ENCODE data around the gene MZT1. TPM values are rescaled to one million over a fixed set of nuclear protein-coding genes. Genes with fewer than 3 reads are reported as not detected.

The MZT1 gene, protein sequence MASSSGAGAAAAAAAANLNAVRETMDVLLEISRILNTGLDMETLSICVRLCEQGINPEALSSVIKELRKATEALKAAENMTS
- total RNA-seq = 10 to 100 TPM in 2 of 9 donors, 1 to 10 TPM in 7; 4.9 to 10.4 (median 8.1) TPM
- 10 to 100 TPM in 1 of 3 donors, 1 to 10 TPM in 2; 8.1 to 11.3 (median 8.3) TPM for polyA plus RNA-seq
- long read RNA-seq, donor 1, transcript MZT1-201 (3 exons, 2,299 nt) = major isoform, 20 of 20 reads
- long read RNA-seq, donor 1, partial matches to known transcripts = 0 of 20 reads
- long read RNA-seq, donor 1, other reads (novel, unspliced or antisense) = 0 of 20 reads
- long read RNA-seq, donor 2, transcript MZT1-201 (3 exons, 2,299 nt) = major isoform, 11 of 11 reads
- long read RNA-seq, donor 2, partial matches to known transcripts = 0 of 11 reads
- long read RNA-seq, donor 2, other reads (novel, unspliced or antisense) = 0 of 11 reads
- long read RNA-seq, donor 3, transcript MZT1-201 (3 exons, 2,299 nt) = major isoform, 15 of 15 reads
- long read RNA-seq, donor 3, partial matches to known transcripts = 0 of 15 reads
- long read RNA-seq, donor 3, other reads (novel, unspliced or antisense) = 0 of 15 reads
- long read RNA-seq, donor 4, transcript MZT1-201 (3 exons, 2,299 nt) = major isoform, 15 of 15 reads
- long read RNA-seq, donor 4, partial matches to known transcripts = 0 of 15 reads
- long read RNA-seq, donor 4, other reads (novel, unspliced or antisense) = 0 of 15 reads
- long read RNA-seq, donor 5, transcript MZT1-201 (3 exons, 2,299 nt) = major isoform, 25 of 29 reads
- long read RNA-seq, donor 5, partial matches to known transcripts = 4 of 29 reads
- long read RNA-seq, donor 5, other reads (novel, unspliced or antisense) = 0 of 29 reads
- long read RNA-seq, donor 6, transcript MZT1-201 (3 exons, 2,299 nt) = major isoform, 22 of 23 reads
- long read RNA-seq, donor 6, partial matches to known transcripts = 0 of 23 reads
- long read RNA-seq, donor 6, other reads (novel, unspliced or antisense) = 1 of 23 reads
- long read RNA-seq, donor 7, transcript MZT1-201 (3 exons, 2,299 nt) = major isoform, 8 of 8 reads
- long read RNA-seq, donor 7, partial matches to known transcripts = 0 of 8 reads
- long read RNA-seq, donor 7, other reads (novel, unspliced or antisense) = 0 of 8 reads
- long read RNA-seq, donor 8, transcript MZT1-201 (3 exons, 2,299 nt) = major isoform, 23 of 23 reads
- long read RNA-seq, donor 8, partial matches to known transcripts = 0 of 23 reads
- long read RNA-seq, donor 8, other reads (novel, unspliced or antisense) = 0 of 23 reads
- long read RNA-seq, donor 9, transcript MZT1-201 (3 exons, 2,299 nt) = major isoform, 22 of 22 reads
- long read RNA-seq, donor 9, partial matches to known transcripts = 0 of 22 reads
- long read RNA-seq, donor 9, other reads (novel, unspliced or antisense) = 0 of 22 reads
- long read RNA-seq, donor 10, transcript MZT1-201 (3 exons, 2,299 nt) = major isoform, 6 of 6 reads
- long read RNA-seq, donor 10, partial matches to known transcripts = 0 of 6 reads
- long read RNA-seq, donor 10, other reads (novel, unspliced or antisense) = 0 of 6 reads

DNA sequence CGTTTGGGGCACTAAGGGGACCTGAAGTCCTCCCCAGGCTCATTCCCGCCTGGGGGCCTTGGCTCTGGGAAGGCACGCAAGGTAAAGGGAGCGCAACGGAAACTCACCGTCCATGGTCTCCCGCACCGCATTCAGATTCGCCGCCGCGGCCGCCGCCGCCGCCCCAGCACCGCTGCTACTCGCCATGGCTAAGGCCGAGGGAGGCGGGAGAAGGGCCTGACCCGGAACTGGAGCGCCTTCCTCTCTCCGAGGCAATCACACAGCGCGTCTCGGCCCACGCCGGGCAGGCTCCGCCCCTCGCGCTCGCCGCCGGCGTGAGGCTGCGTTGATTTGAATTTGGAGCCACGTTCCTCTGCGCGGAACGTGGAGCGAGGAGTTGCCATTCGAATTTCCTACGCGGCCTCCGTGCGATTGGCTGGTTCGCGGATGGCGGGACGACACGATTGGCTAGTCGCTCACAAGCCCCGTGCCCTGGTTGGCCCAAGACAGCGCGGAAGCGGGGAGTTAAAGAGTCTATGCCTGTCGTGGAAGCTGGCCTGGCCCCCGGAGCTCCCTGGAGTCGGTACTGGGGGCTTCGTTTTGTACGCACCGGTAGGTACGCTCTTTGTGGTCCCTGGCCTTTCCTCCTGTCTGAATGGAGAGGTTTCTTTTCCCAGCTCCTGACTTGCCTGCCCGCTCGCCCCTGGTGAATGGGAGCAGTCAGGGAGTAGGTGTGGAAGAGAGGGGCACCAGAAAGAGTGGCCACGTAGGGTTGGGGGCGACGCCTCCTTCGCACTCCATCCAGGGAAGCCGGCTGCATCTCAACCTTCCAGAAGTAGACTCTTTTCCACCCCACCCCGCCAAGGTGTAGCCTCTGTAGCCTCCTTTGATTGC, at the start of gene MZT1, which contains the start of gene BORA:
TSS of gene MZT1 (minus strand) at position 213 of the 873 bp plus-strand sequence. CDS start at position 186, 27 bp downstream.
TSS of gene BORA (plus strand) at position 507 of the 873 bp plus-strand sequence. CDS start 1,018 bp downstream, outside the sequence.
- H3K4me3 ChIP-seq = peak within 1 kb of the TSS; percentile 58 to 92 (median 73)
- WGBS, 4 donors = 0 to 3% (median 1%) methylated on average over 8 to 71 of the region's 71 CpGs
- peak; percentile 95 to 98 (median 97) for DNase-seq
- peaks cover 0 to 34% of the 10 kb centered on the region in 2 donors for H3K4me1 ChIP-seq (replicated peaks in 1 of 2)
- TF ChIP-seq CTCF (IDR thresholded peaks at IDR 0.05) = no peak
- TF ChIP-seq POLR2A (IDR thresholded peaks at IDR 0.05) = peak; percentile 16 to 68
- H3K36me3 ChIP-seq (replicated peaks in 1 of 2) = no peaks in the 10 kb centered on the region
- H3K27ac ChIP-seq = peak within 1 kb of the TSS in 4 of 5 donors; percentile 47 to 89 (median 67)
- H3K9me3 ChIP-seq (replicated peaks in 1 of 3) = no peaks in the 10 kb centered on the region
- intact Hi-C loops (cut with DNase I) = no loop called here
- no peaks in the 10 kb centered on the region for H3K27me3 ChIP-seq

- Histone ChIP-seq H3K36me3 (replicated peaks in 1 of 2) (peaks cover 0 to 92% of the 10 kb centered on the region in 2 donors), H3K4me1 (replicated peaks in 1 of 2) (peaks cover 0 to 5% of the 10 kb centered on the region in 2 donors), H3K27me3 (no peaks in the 10 kb centered on the region), H3K4me3 (no peak overlapping the region), H3K9me3 (replicated peaks in 1 of 3) (no peaks in the 10 kb centered on the region), H3K27ac (no peak overlapping the region)
- intact Hi-C loops (cut with DNase I) = no loop called here
- DNase-seq = no peak
- 82 to 85% (median 84%) methylated on average over 2 of the region's 2 CpGs for WGBS, 4 donors
- TF ChIP-seq CTCF (IDR thresholded peaks at IDR 0.05) (no peak), POLR2A (IDR thresholded peaks at IDR 0.05) (no peak)
These were observed 46.6 kb upstream of the MZT1 start for GRCh38 chr13:72774019-72774418.

- H3K27me3 ChIP-seq = no peaks in the 10 kb centered on the region
- no peaks in the 10 kb centered on the region for H3K4me1 ChIP-seq (replicated peaks in 1 of 2)
- 58 to 68% (median 60%) methylated on average over 2 of the region's 2 CpGs for WGBS, 4 donors
- TF ChIP-seq POLR2A (IDR thresholded peaks at IDR 0.05) (no peak), CTCF (IDR thresholded peaks at IDR 0.05) (no peak)
- intact Hi-C loops (cut with DNase I) = no loop called here
- no peak overlapping the region for H3K4me3 ChIP-seq
- no peak overlapping the region for H3K27ac ChIP-seq
- H3K9me3 ChIP-seq (replicated peaks in 1 of 3) = no peaks in the 10 kb centered on the region
- H3K36me3 ChIP-seq (replicated peaks in 1 of 2) = peaks cover 0 to 98% of the 10 kb centered on the region in 2 donors
- DNase-seq = no peak
These were observed 36.0 kb upstream of the MZT1 start for GRCh38 chr13:72763411-72763810.
